NB4 (cell line): ENCODE data around the gene ZYX.

Experiments used
- DNase-seq: peaks from one replicate; pipeline ENCODE4 v3.0.0; 2010; ENCODE audit warnings: low read depth
- H3K4me3 ChIP-seq: one replicate; pipeline ENCODE4 v1.5.1; 2011; ENCODE audit warnings: mild to moderate bottlenecking, low read depth, low read length, moderate library complexity
- MAX ChIP-seq: IDR thresholded peaks from 2 replicates; pipeline ENCODE4 v1.6.1; 2011; ENCODE audit warnings: low read depth, low read length
- MYC ChIP-seq: IDR thresholded peaks from 2 replicates; pipeline ENCODE4 v1.6.1; 2011; ENCODE audit warnings: low read depth, low read length
- POLR2A ChIP-seq: IDR thresholded peaks from 2 replicates; pipeline ENCODE4 v1.6.1; 2011; ENCODE audit warnings: mild to moderate bottlenecking; ENCODE audit not compliant: insufficient read length; ENCODE audit errors: extremely low read depth
- TF ChIP-seq, protein P1 (sequence below): IDR thresholded peaks from one replicate; pipeline ENCODE4 v1.5.1; 2012; ENCODE audit warnings: low read depth, low read length

The ZYX gene

DNA sequence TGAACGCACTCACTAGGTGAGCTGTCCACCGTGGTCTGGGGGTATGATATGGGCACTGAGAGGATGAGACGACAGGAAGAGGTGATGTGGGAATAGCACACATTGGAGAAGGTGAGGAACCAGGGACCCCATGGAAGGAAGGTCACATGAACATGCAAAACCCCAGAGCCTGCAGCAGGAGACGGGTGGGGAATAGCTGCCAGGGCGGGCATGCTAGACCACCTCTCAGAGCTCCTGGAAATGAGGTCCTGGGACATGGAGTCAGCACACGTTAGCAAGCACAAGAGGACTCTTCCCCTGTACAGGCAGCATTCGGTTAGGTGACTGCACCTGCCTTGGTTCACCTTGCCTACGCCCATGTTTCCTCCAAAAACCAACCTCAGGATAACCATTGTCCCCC is 26.8 kb upstream of the ZYX start:
- TF ChIP-seq MAX (no peak), POLR2A (no peak), MYC (no peak)
- TF ChIP-seq, protein P1, sequence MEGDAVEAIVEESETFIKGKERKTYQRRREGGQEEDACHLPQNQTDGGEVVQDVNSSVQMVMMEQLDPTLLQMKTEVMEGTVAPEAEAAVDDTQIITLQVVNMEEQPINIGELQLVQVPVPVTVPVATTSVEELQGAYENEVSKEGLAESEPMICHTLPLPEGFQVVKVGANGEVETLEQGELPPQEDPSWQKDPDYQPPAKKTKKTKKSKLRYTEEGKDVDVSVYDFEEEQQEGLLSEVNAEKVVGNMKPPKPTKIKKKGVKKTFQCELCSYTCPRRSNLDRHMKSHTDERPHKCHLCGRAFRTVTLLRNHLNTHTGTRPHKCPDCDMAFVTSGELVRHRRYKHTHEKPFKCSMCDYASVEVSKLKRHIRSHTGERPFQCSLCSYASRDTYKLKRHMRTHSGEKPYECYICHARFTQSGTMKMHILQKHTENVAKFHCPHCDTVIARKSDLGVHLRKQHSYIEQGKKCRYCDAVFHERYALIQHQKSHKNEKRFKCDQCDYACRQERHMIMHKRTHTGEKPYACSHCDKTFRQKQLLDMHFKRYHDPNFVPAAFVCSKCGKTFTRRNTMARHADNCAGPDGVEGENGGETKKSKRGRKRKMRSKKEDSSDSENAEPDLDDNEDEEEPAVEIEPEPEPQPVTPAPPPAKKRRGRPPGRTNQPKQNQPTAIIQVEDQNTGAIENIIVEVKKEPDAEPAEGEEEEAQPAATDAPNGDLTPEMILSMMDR, result no peak
- H3K4me3 ChIP-seq, result no peak overlapping the region
- DNase-seq, result no peak

DNA sequence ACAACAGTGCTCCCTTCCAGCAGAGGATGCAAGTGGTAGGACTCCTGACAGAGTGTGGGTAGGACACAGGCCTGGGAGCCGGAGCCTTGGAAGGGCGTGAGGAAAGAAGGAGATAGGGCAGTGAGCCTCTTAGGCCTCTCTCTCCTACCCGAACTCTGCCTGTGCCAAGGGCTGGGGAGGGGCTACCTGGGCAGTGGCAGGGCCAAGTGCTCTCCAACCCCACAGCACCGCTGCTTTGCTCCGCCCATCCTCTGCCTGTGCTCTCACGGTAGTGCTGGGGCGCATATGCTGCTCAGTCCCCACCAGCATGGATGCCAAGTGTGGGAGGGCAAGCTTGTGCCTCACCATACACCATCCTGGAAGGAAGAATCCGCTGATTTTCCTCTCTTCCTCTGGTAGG is 26.2 kb upstream of the ZYX start:
- TF ChIP-seq MAX, result no peak
- no peak for TF ChIP-seq POLR2A
- TF ChIP-seq, protein P1, result no peak
- TF ChIP-seq MYC, result no peak
- no peak for DNase-seq
- H3K4me3 ChIP-seq, result no peak overlapping the region

GRCh38 chr7:143355450-143356385 is 25.4 kb upstream of the ZYX start:
- TF ChIP-seq MAX, result no peak
- no peak for TF ChIP-seq MYC
- no peak for TF ChIP-seq POLR2A
- no peak for DNase-seq
- H3K4me3 ChIP-seq, result no peak overlapping the region

GRCh38 chr7:143356414-143357050 is 24.6 kb upstream of the ZYX start:
- no peak for TF ChIP-seq MAX
- no peak for TF ChIP-seq POLR2A
- no peak for TF ChIP-seq MYC
- TF ChIP-seq, protein P1, result no peak
- H3K4me3 ChIP-seq, result no peak overlapping the region
- no peak for DNase-seq

GRCh38 chr7:143358626-143359025 is 22.5 kb upstream of the ZYX start:
- TF ChIP-seq POLR2A (no peak), MYC (no peak), MAX (no peak)
- TF ChIP-seq, protein P1, result no peak
- no peak overlapping the region for H3K4me3 ChIP-seq
- no peak for DNase-seq
